Lung (tissue), 12 donors: Measurements from ENCODE around the gene ZIC2. TPM values are rescaled to one million over a fixed set of nuclear protein-coding genes. Genes with fewer than 3 reads are reported as not detected.

ENCODE experiments used
- ATAC-seq: fragments of 200-7000 bp; cut with Tn5 transposase; one replicate; pipeline ENCODE4 v1.9.1; 2020; ENCODE audit warnings: moderate number of reproducible peaks; ENCODE audit not compliant: insufficient read depth, low FRiP score
- DNase-seq, 3 donors: peaks; one replicate each; pipeline ENCODE4 v3.0.0-alpha.2; 2013 to 2017
- H3K27ac ChIP-seq, 2 donors: one replicate each; pipeline ENCODE4 v1.5.1; 2013; ENCODE audit warnings: mild to moderate bottlenecking in 2 of 2, moderate library complexity in 2 of 2, control low read depth in 1 of 2, inconsistent platforms in 1 of 2, low read depth in 1 of 2, low read length in 1 of 2
- H3K27me3 ChIP-seq, 3 donors: one replicate each; pipeline ENCODE4 v1.5.1; 2013; ENCODE audit warnings: low read length in 2 of 3; ENCODE audit not compliant: control insufficient read depth in 3 of 3, insufficient read depth in 3 of 3
- H3K36me3 ChIP-seq, 4 donors: one replicate each; pipeline ENCODE4 v1.5.1; 2013; ENCODE audit warnings: low read length in 4 of 4, mild to moderate bottlenecking in 1 of 4, moderate library complexity in 1 of 4; ENCODE audit not compliant: control insufficient read depth in 4 of 4, insufficient read depth in 4 of 4
- H3K4me1 ChIP-seq, 5 donors: one replicate each; pipeline ENCODE4 v1.5.1; 2013; ENCODE audit warnings: low read length in 5 of 5, mild to moderate bottlenecking in 2 of 5, moderate library complexity in 1 of 5; ENCODE audit not compliant: control insufficient read depth in 5 of 5, insufficient read depth in 5 of 5
- H3K4me3 ChIP-seq: one replicate; pipeline ENCODE4 v1.5.1; 2013; ENCODE audit warnings: mild to moderate bottlenecking, control low read depth, moderate library complexity
- H3K9ac ChIP-seq, 2 donors: one replicate each; pipeline ENCODE4 v1.5.1; 2013; ENCODE audit warnings: low read length in 2 of 2, control low read depth in 1 of 2; ENCODE audit not compliant: insufficient read depth in 1 of 2
- H3K9me3 ChIP-seq, 4 donors: one replicate each; pipeline ENCODE4 v1.5.1; 2013; ENCODE audit warnings: low read length in 3 of 4, mild to moderate bottlenecking in 1 of 4, moderate library complexity in 1 of 4; ENCODE audit not compliant: control insufficient read depth in 4 of 4, insufficient read depth in 3 of 4
- WGBS, 2 donors: extraction: QIAGEN DNeasy Blood & Tissue Kit; methylation state at CpG; one replicate each; pipeline ENCODE4 v1.1.7; 2013; 5-methylcytosine and 5-hydroxymethylcytosine counted together
- polyA plus RNA-seq, 2 donors: library from polyadenylated mRNA; stranded (reverse); fragments of 200-250 nt; gene quantifications; one replicate each; pipeline ENCODE4 v1.2.1, GENCODE V29; 2013
- total RNA-seq, 2 donors: library from RNA; depleted of rRNA in 1 of 2; stranded (reverse); fragments of >200 nt in 1 of 2; gene quantifications; one replicate each; pipeline ENCODE4 v1.2.1, GENCODE V29; 2014 to 2021
- TF ChIP-seq, protein P1 (sequence below): IDR thresholded peaks from 2 replicates; pipeline ENCODE4 v1.5.1; 2012; ENCODE audit warnings: mild to moderate bottlenecking; ENCODE audit errors: control extremely low read depth, extremely low read depth
- donor health status: control.
- donor health status: control.
- donor health status: Bipolar disorder and iron deficiency.
- donor health status: healthy.
- donor health status: DM: yes; HTN: yes; CAD: no.

ZIC2 gene
- total and polyA plus RNA-seq, 4 donors, result 0.06 TPM; not detected in 3

DNA sequence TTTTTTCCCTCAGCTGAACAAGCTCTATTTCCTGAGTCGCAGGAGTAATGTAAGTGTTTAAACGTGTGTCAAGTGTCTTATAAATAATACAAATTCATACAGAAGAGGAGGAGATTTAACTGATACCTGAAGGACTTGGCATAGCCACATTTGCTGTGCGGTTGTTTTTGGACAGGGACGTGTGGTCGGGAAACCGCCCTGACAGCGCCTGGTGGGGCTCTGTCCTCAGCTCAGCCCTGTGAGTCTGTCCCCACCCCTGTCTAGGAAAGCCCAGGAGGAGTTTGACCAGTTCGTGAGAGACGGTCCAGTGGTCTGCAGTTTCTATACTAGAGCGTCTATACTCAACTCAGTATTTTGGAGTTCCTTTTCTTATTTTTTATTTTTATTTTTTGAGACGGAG, 16.7 kb downstream of the ZIC2 start:
- H3K4me1 ChIP-seq, result peaks cover 0 to 4% (median 0%) of the 10 kb centered on the region in 5 donors
- peaks cover 4 to 78% (median 63%) of the 10 kb centered on the region in 3 donors for H3K27me3 ChIP-seq
- TF ChIP-seq, protein P1, sequence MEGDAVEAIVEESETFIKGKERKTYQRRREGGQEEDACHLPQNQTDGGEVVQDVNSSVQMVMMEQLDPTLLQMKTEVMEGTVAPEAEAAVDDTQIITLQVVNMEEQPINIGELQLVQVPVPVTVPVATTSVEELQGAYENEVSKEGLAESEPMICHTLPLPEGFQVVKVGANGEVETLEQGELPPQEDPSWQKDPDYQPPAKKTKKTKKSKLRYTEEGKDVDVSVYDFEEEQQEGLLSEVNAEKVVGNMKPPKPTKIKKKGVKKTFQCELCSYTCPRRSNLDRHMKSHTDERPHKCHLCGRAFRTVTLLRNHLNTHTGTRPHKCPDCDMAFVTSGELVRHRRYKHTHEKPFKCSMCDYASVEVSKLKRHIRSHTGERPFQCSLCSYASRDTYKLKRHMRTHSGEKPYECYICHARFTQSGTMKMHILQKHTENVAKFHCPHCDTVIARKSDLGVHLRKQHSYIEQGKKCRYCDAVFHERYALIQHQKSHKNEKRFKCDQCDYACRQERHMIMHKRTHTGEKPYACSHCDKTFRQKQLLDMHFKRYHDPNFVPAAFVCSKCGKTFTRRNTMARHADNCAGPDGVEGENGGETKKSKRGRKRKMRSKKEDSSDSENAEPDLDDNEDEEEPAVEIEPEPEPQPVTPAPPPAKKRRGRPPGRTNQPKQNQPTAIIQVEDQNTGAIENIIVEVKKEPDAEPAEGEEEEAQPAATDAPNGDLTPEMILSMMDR, result no peak
- WGBS, 2 donors, result 78 to 83% methylated on average over 11 of the region's 11 CpGs
- no peak overlapping the region for H3K27ac ChIP-seq
- DNase-seq (no peak), ATAC-seq (no peak)
- no peaks in the 10 kb centered on the region for H3K36me3 ChIP-seq
- H3K4me3 ChIP-seq, result no peak overlapping the region
- no peak overlapping the region for H3K9ac ChIP-seq
- H3K9me3 ChIP-seq, result peaks cover 0 to 10% (median 1%) of the 10 kb centered on the region in 4 donors

DNA sequence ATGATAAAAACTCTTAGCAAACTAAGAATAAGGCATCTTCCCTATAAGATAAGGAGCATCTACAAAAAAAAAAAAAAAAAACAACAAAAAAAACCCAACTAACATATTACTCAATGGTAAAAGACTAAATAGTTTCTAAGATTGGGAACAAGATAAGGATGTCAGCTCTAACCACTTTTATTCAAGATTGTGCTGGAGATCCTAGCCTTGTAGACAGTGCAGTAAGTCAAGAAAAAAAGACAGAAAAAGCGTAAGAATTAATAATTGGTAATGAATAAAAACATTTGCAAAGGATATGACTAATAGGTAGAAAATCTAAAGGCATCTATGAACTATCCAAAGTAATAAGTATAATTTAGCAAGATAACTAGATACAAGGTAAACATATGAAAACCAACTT, 33.0 kb downstream of the ZIC2 start:
- no peaks in the 10 kb centered on the region for H3K9me3 ChIP-seq
- ATAC-seq (no peak), DNase-seq (no peak)
- no peak overlapping the region for H3K27ac ChIP-seq
- H3K4me3 ChIP-seq, result no peak overlapping the region
- TF ChIP-seq, protein P1, result no peak
- 95 to 96% methylated on average over 1 of the region's 1 CpG for WGBS, 2 donors
- H3K4me1 ChIP-seq, result no peaks in the 10 kb centered on the region
- no peak overlapping the region for H3K9ac ChIP-seq
- H3K36me3 ChIP-seq, result no peaks in the 10 kb centered on the region
- H3K27me3 ChIP-seq, result peaks cover 0 to 5% (median 0%) of the 10 kb centered on the region in 3 donors

DNA sequence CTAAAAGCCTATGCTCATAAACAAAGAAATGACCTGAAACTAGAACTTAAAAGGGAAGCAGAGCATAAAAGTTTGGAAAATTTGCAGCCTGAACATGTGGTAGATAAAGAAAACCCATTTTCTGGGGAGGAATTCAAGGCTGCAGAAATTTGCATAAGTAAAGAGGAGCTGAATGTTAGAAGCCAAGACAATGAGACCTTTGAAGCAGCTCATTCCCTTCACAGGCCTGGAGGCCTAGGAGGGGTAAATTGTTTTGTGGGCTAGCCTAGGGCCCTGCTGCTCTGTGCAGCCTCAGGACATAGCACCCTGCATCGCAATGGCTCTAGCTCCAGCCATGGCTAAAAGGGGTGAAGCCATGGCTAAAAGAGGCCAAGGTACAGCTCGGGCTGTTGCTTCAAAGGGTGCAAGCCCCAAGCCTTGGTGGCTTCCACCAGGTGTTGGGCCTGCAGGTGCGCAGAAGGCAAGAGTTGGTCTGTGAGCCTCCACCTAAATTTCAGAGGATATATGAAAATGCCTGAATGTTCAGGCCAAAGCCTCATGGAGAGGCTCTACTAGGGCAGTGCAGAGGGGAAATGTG, 38.3 kb downstream of the ZIC2 start:
- H3K27me3 ChIP-seq, result no peaks in the 10 kb centered on the region
- DNase-seq (no peak), ATAC-seq (no peak)
- H3K9me3 ChIP-seq, result peaks cover 0 to 3% (median 0%) of the 10 kb centered on the region in 4 donors
- no peaks in the 10 kb centered on the region for H3K4me1 ChIP-seq
- WGBS, 2 donors, result 95 to 100% methylated on average over 3 of the region's 3 CpGs
- TF ChIP-seq, protein P1, result no peak
- H3K9ac ChIP-seq, result no peak overlapping the region
- no peak overlapping the region for H3K4me3 ChIP-seq
- no peak overlapping the region for H3K27ac ChIP-seq
- H3K36me3 ChIP-seq, result no peaks in the 10 kb centered on the region

DNA sequence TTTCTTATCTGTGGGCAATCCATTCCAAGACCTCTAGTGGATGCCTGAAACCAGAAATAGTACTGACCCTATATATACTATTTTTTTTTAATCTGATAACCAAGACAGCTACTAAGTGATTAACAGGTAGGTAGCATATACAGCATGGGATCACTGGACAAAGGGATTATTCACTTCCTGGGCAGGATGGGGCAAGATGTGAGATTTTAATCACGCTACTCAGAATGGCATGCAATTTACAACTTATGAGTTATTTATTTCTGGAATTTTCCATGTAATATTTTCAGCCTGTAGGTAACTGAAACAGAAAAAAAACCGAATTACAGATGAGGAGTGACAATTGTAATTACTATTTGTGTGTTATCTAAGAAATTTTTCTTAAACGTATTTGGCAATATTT, 41.2 kb downstream of the ZIC2 start:
- Histone ChIP-seq H3K36me3 (no peaks in the 10 kb centered on the region), H3K9me3 (peaks cover 0 to 3% (median 0%) of the 10 kb centered on the region in 4 donors), H3K27me3 (no peaks in the 10 kb centered on the region), H3K4me1 (no peaks in the 10 kb centered on the region), H3K9ac (no peak overlapping the region), H3K4me3 (no peak overlapping the region), H3K27ac (no peak overlapping the region)
- WGBS, 2 donors, result 88 to 96% methylated on average over 3 of the region's 3 CpGs
- no peak for DNase-seq
- TF ChIP-seq, protein P1, result no peak
- ATAC-seq, result no peak
